ENCODE measurements around the gene AUTS2. TPM values are rescaled to one million over a fixed set of nuclear protein-coding genes. Genes with fewer than 3 reads are reported as not detected.

Gene AUTS2
- total and polyA plus RNA-seq, 2 experiments from 2014 or later, result 3.0 to 4.4 TPM

GRCh38 chr7:70484255-70484654, 886.0 kb downstream of the AUTS2 start:
- H3K79me2 ChIP-seq (ENCODE audit: insufficient read depth), result no peaks in the 10 kb centered on the region
- no peak overlapping the region for H2AFZ ChIP-seq
- no peaks in the 10 kb centered on the region for H3K9me3 ChIP-seq (ENCODE audit: low read depth)
- in situ Hi-C loops (cut with MboI), result no loop called here
- DNase-seq, result no peak
- no peaks in the 10 kb centered on the region for H3K4me1 ChIP-seq (ENCODE audit: insufficient read depth)
- H3K4me3 ChIP-seq, result no peak overlapping the region
- 68 to 82% methylated on average over 3 of the region's 3 CpGs for WGBS, 2 experiments (ENCODE audit: low coverage in 1 of 2, low lambda C conversion rate in 2 of 2, missing lambda C conversion rate in 2 of 2)
- H3K9ac ChIP-seq, result no peak overlapping the region
- H3K9me2 ChIP-seq (ENCODE audit: insufficient read depth), result no peaks in the 10 kb centered on the region
- no peak overlapping the region for H3K4me2 ChIP-seq (ENCODE audit: unreplicated experiment)
- no peaks in the 10 kb centered on the region for H3K27me3 ChIP-seq (replicated peaks; ENCODE audit: insufficient read depth)
- no peak for TF ChIP-seq EZH2phosphoT487 (IDR thresholded peaks at IDR 0.05; ENCODE audit: insufficient read depth, low read depth)
- TF ChIP-seq EZH2 (IDR thresholded peaks at IDR 0.05; ENCODE audit: insufficient read depth, poor library complexity, severe bottlenecking), result no peak
- H3K27ac ChIP-seq, result no peak overlapping the region
- H3F3A ChIP-seq (ENCODE audit: insufficient read depth), result no peaks in the 10 kb centered on the region
- H4K20me1 ChIP-seq (ENCODE audit: insufficient read depth), result no peaks in the 10 kb centered on the region
- H3K36me3 ChIP-seq (ENCODE audit: low read depth), result no peaks in the 10 kb centered on the region

GRCh38 chr7:70486977-70487376, 888.7 kb downstream of the AUTS2 start:
- H3K4me2 ChIP-seq (ENCODE audit: unreplicated experiment), result no peak overlapping the region
- H3K9ac ChIP-seq, result no peak overlapping the region
- WGBS, 2 experiments (ENCODE audit: low coverage in 1 of 2, low lambda C conversion rate in 2 of 2, missing lambda C conversion rate in 2 of 2), result 91 to 98% methylated on average over 7 of the region's 7 CpGs
- in situ Hi-C loops (cut with MboI), result no loop called here
- H3K27me3 ChIP-seq (replicated peaks; ENCODE audit: insufficient read depth), result no peaks in the 10 kb centered on the region
- H3F3A ChIP-seq (ENCODE audit: insufficient read depth), result no peaks in the 10 kb centered on the region
- no peaks in the 10 kb centered on the region for H4K20me1 ChIP-seq (ENCODE audit: insufficient read depth)
- H3K27ac ChIP-seq, result no peak overlapping the region
- H3K4me3 ChIP-seq, result no peak overlapping the region
- DNase-seq, result no peak
- no peaks in the 10 kb centered on the region for H3K9me2 ChIP-seq (ENCODE audit: insufficient read depth)
- H3K4me1 ChIP-seq (ENCODE audit: insufficient read depth), result no peaks in the 10 kb centered on the region
- no peaks in the 10 kb centered on the region for H3K79me2 ChIP-seq (ENCODE audit: insufficient read depth)
- TF ChIP-seq EZH2 (IDR thresholded peaks at IDR 0.05; ENCODE audit: insufficient read depth, poor library complexity, severe bottlenecking), result no peak
- no peak for TF ChIP-seq EZH2phosphoT487 (IDR thresholded peaks at IDR 0.05; ENCODE audit: insufficient read depth, low read depth)
- no peak overlapping the region for H2AFZ ChIP-seq
- H3K36me3 ChIP-seq (ENCODE audit: low read depth), result no peaks in the 10 kb centered on the region
- no peaks in the 10 kb centered on the region for H3K9me3 ChIP-seq (ENCODE audit: low read depth)

GRCh38 chr7:70487428-70487827, 889.2 kb downstream of the AUTS2 start:
- H3F3A ChIP-seq (ENCODE audit: insufficient read depth), result no peaks in the 10 kb centered on the region
- H3K9ac ChIP-seq, result no peak overlapping the region
- H3K4me2 ChIP-seq (ENCODE audit: unreplicated experiment), result no peak overlapping the region
- DNase-seq, result no peak
- H3K27me3 ChIP-seq (replicated peaks; ENCODE audit: insufficient read depth), result no peaks in the 10 kb centered on the region
- H4K20me1 ChIP-seq (ENCODE audit: insufficient read depth), result no peaks in the 10 kb centered on the region
- 89 to 90% methylated on average over 10 of the region's 10 CpGs for WGBS, 2 experiments (ENCODE audit: low coverage in 1 of 2, low lambda C conversion rate in 2 of 2, missing lambda C conversion rate in 2 of 2)
- H3K9me3 ChIP-seq (ENCODE audit: low read depth), result no peaks in the 10 kb centered on the region
- in situ Hi-C loops (cut with MboI), result no loop called here
- no peaks in the 10 kb centered on the region for H3K9me2 ChIP-seq (ENCODE audit: insufficient read depth)
- no peak overlapping the region for H3K4me3 ChIP-seq
- no peak overlapping the region for H2AFZ ChIP-seq
- H3K36me3 ChIP-seq (ENCODE audit: low read depth), result no peaks in the 10 kb centered on the region
- H3K4me1 ChIP-seq (ENCODE audit: insufficient read depth), result no peaks in the 10 kb centered on the region
- no peaks in the 10 kb centered on the region for H3K79me2 ChIP-seq (ENCODE audit: insufficient read depth)
- no peak overlapping the region for H3K27ac ChIP-seq
- TF ChIP-seq EZH2 (IDR thresholded peaks at IDR 0.05; ENCODE audit: insufficient read depth, poor library complexity, severe bottlenecking) (no peak), EZH2phosphoT487 (IDR thresholded peaks at IDR 0.05; ENCODE audit: insufficient read depth, low read depth) (no peak)

- Histone ChIP-seq H4K20me1 (ENCODE audit: insufficient read depth) (no peaks in the 10 kb centered on the region), H3K36me3 (ENCODE audit: low read depth) (no peaks in the 10 kb centered on the region), H3K9me2 (ENCODE audit: insufficient read depth) (no peaks in the 10 kb centered on the region), H3K9ac (no peak overlapping the region), H3K4me1 (ENCODE audit: insufficient read depth) (no peaks in the 10 kb centered on the region), H3K27me3 (replicated peaks; ENCODE audit: insufficient read depth) (no peaks in the 10 kb centered on the region), H3K79me2 (ENCODE audit: insufficient read depth) (no peaks in the 10 kb centered on the region), H3K4me3 (no peak overlapping the region), H2AFZ (no peak overlapping the region), H3K27ac (no peak overlapping the region), H3F3A (ENCODE audit: insufficient read depth) (no peaks in the 10 kb centered on the region), H3K9me3 (ENCODE audit: low read depth) (no peaks in the 10 kb centered on the region), H3K4me2 (ENCODE audit: unreplicated experiment) (no peak overlapping the region)
- no peak for DNase-seq
- WGBS, 2 experiments (ENCODE audit: low coverage in 1 of 2, low lambda C conversion rate in 2 of 2, missing lambda C conversion rate in 2 of 2), result 82 to 91% methylated on average over 13 of the region's 13 CpGs
- no peak for TF ChIP-seq EZH2 (IDR thresholded peaks at IDR 0.05; ENCODE audit: insufficient read depth, poor library complexity, severe bottlenecking)
- no peak for TF ChIP-seq EZH2phosphoT487 (IDR thresholded peaks at IDR 0.05; ENCODE audit: insufficient read depth, low read depth)
- in situ Hi-C loops (cut with MboI), result no loop called here
These were observed 889.6 kb downstream of the AUTS2 start for GRCh38 chr7:70487886-70488285.

GRCh38 chr7:70489813-70490212, 891.5 kb downstream of the AUTS2 start:
- in situ Hi-C loops (cut with MboI), result no loop called here
- WGBS, 2 experiments (ENCODE audit: low coverage in 1 of 2, low lambda C conversion rate in 2 of 2, missing lambda C conversion rate in 2 of 2), result 33 to 35% methylated on average over 1 of the region's 1 CpG
- TF ChIP-seq EZH2 (IDR thresholded peaks at IDR 0.05; ENCODE audit: insufficient read depth, poor library complexity, severe bottlenecking), result no peak
- no peak for TF ChIP-seq EZH2phosphoT487 (IDR thresholded peaks at IDR 0.05; ENCODE audit: insufficient read depth, low read depth)

More at GRCh38 chr7:70489813-70490212, 891.5 kb downstream of the AUTS2 start:
- no peaks in the 10 kb centered on the region for H4K20me1 ChIP-seq (ENCODE audit: insufficient read depth)
- H3K9ac ChIP-seq, result no peak overlapping the region
- no peaks in the 10 kb centered on the region for H3K4me1 ChIP-seq (ENCODE audit: insufficient read depth)
- no peaks in the 10 kb centered on the region for H3K79me2 ChIP-seq (ENCODE audit: insufficient read depth)
- H3K9me2 ChIP-seq (ENCODE audit: insufficient read depth), result no peaks in the 10 kb centered on the region
- H3K27ac ChIP-seq, result no peak overlapping the region
- no peaks in the 10 kb centered on the region for H3F3A ChIP-seq (ENCODE audit: insufficient read depth)
- no peaks in the 10 kb centered on the region for H3K9me3 ChIP-seq (ENCODE audit: low read depth)
- H3K4me2 ChIP-seq (ENCODE audit: unreplicated experiment), result no peak overlapping the region
- no peak overlapping the region for H3K4me3 ChIP-seq
- no peak overlapping the region for H2AFZ ChIP-seq
- DNase-seq, result no peak
- H3K27me3 ChIP-seq (replicated peaks; ENCODE audit: insufficient read depth), result no peaks in the 10 kb centered on the region
- H3K36me3 ChIP-seq (ENCODE audit: low read depth), result no peaks in the 10 kb centered on the region

All from GM23248 (cell line).